ENCODE data around the gene TCAF1.

DNA sequence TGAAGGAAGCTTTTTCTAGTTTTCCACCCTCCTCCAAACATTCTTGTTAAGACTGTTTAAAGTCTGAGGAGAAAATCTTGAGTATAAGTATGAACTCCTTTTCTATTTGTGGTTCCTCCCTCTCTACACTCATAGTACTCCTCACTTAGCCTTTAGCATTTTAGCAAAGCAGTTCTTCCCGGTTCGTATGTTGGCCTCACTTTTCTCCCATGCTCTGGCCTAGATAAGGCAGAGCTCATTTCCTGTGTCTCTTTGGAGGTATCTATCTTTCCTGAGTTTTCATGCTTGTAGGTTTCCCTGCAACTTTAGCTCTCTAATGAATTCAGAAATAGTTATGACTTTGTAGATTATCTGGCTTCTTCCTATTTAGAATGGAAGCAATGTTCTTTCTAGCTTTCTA, 46.8 kb upstream of the TCAF1 start:
- TF ChIP-seq, protein P1, sequence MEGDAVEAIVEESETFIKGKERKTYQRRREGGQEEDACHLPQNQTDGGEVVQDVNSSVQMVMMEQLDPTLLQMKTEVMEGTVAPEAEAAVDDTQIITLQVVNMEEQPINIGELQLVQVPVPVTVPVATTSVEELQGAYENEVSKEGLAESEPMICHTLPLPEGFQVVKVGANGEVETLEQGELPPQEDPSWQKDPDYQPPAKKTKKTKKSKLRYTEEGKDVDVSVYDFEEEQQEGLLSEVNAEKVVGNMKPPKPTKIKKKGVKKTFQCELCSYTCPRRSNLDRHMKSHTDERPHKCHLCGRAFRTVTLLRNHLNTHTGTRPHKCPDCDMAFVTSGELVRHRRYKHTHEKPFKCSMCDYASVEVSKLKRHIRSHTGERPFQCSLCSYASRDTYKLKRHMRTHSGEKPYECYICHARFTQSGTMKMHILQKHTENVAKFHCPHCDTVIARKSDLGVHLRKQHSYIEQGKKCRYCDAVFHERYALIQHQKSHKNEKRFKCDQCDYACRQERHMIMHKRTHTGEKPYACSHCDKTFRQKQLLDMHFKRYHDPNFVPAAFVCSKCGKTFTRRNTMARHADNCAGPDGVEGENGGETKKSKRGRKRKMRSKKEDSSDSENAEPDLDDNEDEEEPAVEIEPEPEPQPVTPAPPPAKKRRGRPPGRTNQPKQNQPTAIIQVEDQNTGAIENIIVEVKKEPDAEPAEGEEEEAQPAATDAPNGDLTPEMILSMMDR (IDR thresholded peaks at IDR 0.05), result no peak
- no peak for TF ChIP-seq POLR2A (IDR thresholded peaks at IDR 0.05)

All from transverse colon (tissue), 3 donors.